H1 (cell line): ENCODE results near the gene MOB3B. TPM values are rescaled to one million over a fixed set of nuclear protein-coding genes. Genes with fewer than 3 reads are reported as not detected.

Experiments used
- CTCF ChIA-PET: fragments of 300-600 bp; sonication (Branson Sonifier 250); formaldehyde crosslinking; loops from one replicate; lab custom pipeline; 2021; ENCODE audit not compliant: partially characterized antibody; lab: Charles Lee
- POLR2A ChIA-PET: fragments of 300-600 bp; sonication (Branson Sonifier 250); formaldehyde crosslinking; loops from one replicate; lab custom pipeline; 2021; ENCODE audit warnings: inconsistent platforms; ENCODE audit not compliant: partially characterized antibody; lab: Charles Lee
- DNase-seq, 2 experiments: peaks; one replicate each; pipeline versions ENCODE4 v3.0.0 to v3.0.0-alpha.2; 2010 to 2022; ENCODE audit warnings: low spot score in 2 of 2, low read depth in 1 of 2, mixed read lengths in 1 of 2
- FAIRE-seq: peaks from 2 replicates; lab custom pipeline; 2011; peaks lifted over from hg19 to GRCh38; lab: Jason Lieb, UNC
- H2AFZ ChIP-seq: 2 replicates; pipeline ENCODE4 v1.8.1; 2012; ENCODE audit warnings: low read length, inconsistent platforms
- H2AK5ac ChIP-seq: 2 replicates; pipeline ENCODE4 v1.6.1; 2013; ENCODE audit warnings: low read depth, low read length
- H2BK120ac ChIP-seq: replicated peaks from 2 replicates; pipeline ENCODE3; 2013; ENCODE audit warnings: low read depth, low read length, inconsistent platforms
- H2BK12ac ChIP-seq: 2 replicates; pipeline ENCODE4 v1.6.1; 2013; ENCODE audit warnings: low read depth, low read length
- H2BK15ac ChIP-seq: 2 replicates; pipeline ENCODE4 v1.6.1; 2013; ENCODE audit warnings: low read length
- H2BK20ac ChIP-seq: 2 replicates; pipeline ENCODE4 v1.6.1; 2013; ENCODE audit warnings: low read length
- H2BK5ac ChIP-seq: 2 replicates; pipeline ENCODE4 v1.6.1; 2013; ENCODE audit warnings: low read depth, low read length
- H3K14ac ChIP-seq: 2 replicates; pipeline ENCODE4 v1.6.1; 2013; ENCODE audit warnings: inconsistent platforms; ENCODE audit not compliant: insufficient read length
- H3K18ac ChIP-seq: 2 replicates; pipeline ENCODE4 v1.6.1; 2013; ENCODE audit warnings: low read length; ENCODE audit errors: extremely low read depth
- H3K23ac ChIP-seq: 2 replicates; pipeline ENCODE4 v1.6.1; 2013; ENCODE audit warnings: inconsistent platforms; ENCODE audit not compliant: insufficient read length
- H3K23me2 ChIP-seq: 2 replicates; pipeline ENCODE4 v1.6.1; 2013; ENCODE audit warnings: low read depth, low read length
- H3K27ac ChIP-seq: 2 replicates; pipeline ENCODE4 v1.6.1; 2011; ENCODE audit warnings: low read depth, low read length, inconsistent platforms
- H3K27me3 ChIP-seq, 4 experiments: replicated peaks in 1 of 4; 1 replicate in 1 of 4; 2 replicates in 3 of 4; pipeline versions ENCODE4 v1.6.1 to v1.8.1; 2011 to 2013; ENCODE audit warnings: low read length in 3 of 4, mild to moderate bottlenecking in 3 of 4, inconsistent platforms in 2 of 4, mixed read lengths in 2 of 4, moderate library complexity in 1 of 4; ENCODE audit not compliant: control insufficient read depth in 3 of 4, insufficient read depth in 3 of 4; ENCODE audit errors: extremely low read depth in 1 of 4
- H3K36me3 ChIP-seq, 4 experiments: 2 replicates each; pipeline versions ENCODE4 v1.6.1 to v1.8.1; 2011 to 2013; ENCODE audit warnings: mild to moderate bottlenecking in 4 of 4, low read length in 3 of 4, moderate library complexity in 2 of 4, control low read depth in 1 of 4, inconsistent platforms in 1 of 4; ENCODE audit not compliant: insufficient read depth in 4 of 4, control insufficient read depth in 2 of 4
- H3K4ac ChIP-seq: replicated peaks from 2 replicates; pipeline ENCODE3; 2013; ENCODE audit warnings: low read length, low read depth, mixed read lengths, inconsistent platforms; ENCODE audit not compliant: insufficient read length
- H3K4me1 ChIP-seq, 4 experiments: replicated peaks in 1 of 4; 1 replicate in 1 of 4; 2 replicates in 3 of 4; pipeline versions ENCODE4 v1.6.1 to v1.8.1; 2011 to 2013; ENCODE audit warnings: low read length in 3 of 4, inconsistent platforms in 2 of 4, mixed read lengths in 1 of 4; ENCODE audit not compliant: insufficient read depth in 4 of 4, control insufficient read depth in 3 of 4
- H3K4me2 ChIP-seq, 2 experiments: 2 replicates each; pipeline versions ENCODE4 v1.6.1 to v1.8.1; 2011 to 2013; ENCODE audit warnings: low read depth in 2 of 2, low read length in 2 of 2, control low read depth in 1 of 2, inconsistent platforms in 1 of 2, mild to moderate bottlenecking in 1 of 2; ENCODE audit not compliant: insufficient read depth in 1 of 2
- H3K4me3 ChIP-seq, 4 experiments: fragments of 200-600, 300-600 bp in 1 of 4; sonication (generic), shearing (Covaris generic), sonication (Bioruptor Twin) in 1 of 4; 2 replicates each; pipeline versions ENCODE4 v1.5.1 to v1.8.1; 2011 to 2016; ENCODE audit warnings: low read length in 4 of 4, low read depth in 3 of 4, control low read depth in 2 of 4, inconsistent platforms in 2 of 4, mild to moderate bottlenecking in 2 of 4, mixed read lengths in 1 of 4, moderate library complexity in 1 of 4; ENCODE audit not compliant: insufficient read depth in 2 of 4; ENCODE audit errors: extremely low read depth in 1 of 4
- H3K56ac ChIP-seq: replicated peaks from 2 replicates; pipeline ENCODE3; 2013; ENCODE audit warnings: low read depth, mild to moderate bottlenecking, mixed read lengths, low read length, inconsistent platforms; ENCODE audit not compliant: insufficient read length
- H3K79me1 ChIP-seq: 2 replicates; pipeline ENCODE4 v1.6.1; 2013; ENCODE audit warnings: low read depth, low read length, control low read depth
- H3K79me2 ChIP-seq, 2 experiments: 2 replicates each; pipeline versions ENCODE4 v1.6.1 to v1.8.1; 2012 to 2013; ENCODE audit warnings: low read length in 2 of 2, mild to moderate bottlenecking in 2 of 2, inconsistent platforms in 1 of 2; ENCODE audit not compliant: insufficient read depth in 2 of 2, control insufficient read depth in 1 of 2
- H3K9ac ChIP-seq, 4 experiments: replicated peaks in 1 of 4; 1 replicate in 1 of 4; 2 replicates in 3 of 4; pipeline versions ENCODE4 v1.6.1 to v1.8.1; 2011 to 2013; ENCODE audit warnings: low read depth in 3 of 4, low read length in 3 of 4, control low read depth in 2 of 4, mild to moderate bottlenecking in 2 of 4, moderate library complexity in 2 of 4, inconsistent platforms in 1 of 4; ENCODE audit errors: extremely low read depth in 1 of 4
- H3K9me3 ChIP-seq, 2 experiments: 2 replicates each; pipeline versions ENCODE4 v1.6.1 to v1.8.1; 2012 to 2013; ENCODE audit warnings: mild to moderate bottlenecking in 2 of 2, moderate library complexity in 2 of 2, control low read depth in 1 of 2, inconsistent platforms in 1 of 2, low read depth in 1 of 2, low read length in 1 of 2, mixed read lengths in 1 of 2; ENCODE audit not compliant: insufficient read depth in 2 of 2
- H4K20me1 ChIP-seq, 2 experiments: replicated peaks in 1 of 2; 2 replicates each; pipeline versions ENCODE3 to v1.8.1; 2011 to 2013; ENCODE audit warnings: inconsistent platforms in 2 of 2, low read length in 2 of 2, mild to moderate bottlenecking in 1 of 2; ENCODE audit not compliant: insufficient read depth in 2 of 2, control insufficient read depth in 1 of 2
- H4K5ac ChIP-seq: 2 replicates; pipeline ENCODE4 v1.6.1; 2013; ENCODE audit warnings: low read length, low read depth, mixed read lengths, inconsistent platforms; ENCODE audit not compliant: insufficient read length
- H4K8ac ChIP-seq: 2 replicates; pipeline ENCODE4 v1.8.0; 2013; ENCODE audit warnings: mild to moderate bottlenecking, moderate library complexity, low read length, inconsistent platforms; ENCODE audit not compliant: insufficient read depth; ENCODE audit errors: extremely low read depth
- H4K91ac ChIP-seq: replicated peaks from 2 replicates; pipeline ENCODE3; 2013; ENCODE audit warnings: low read length, mixed read lengths, inconsistent platforms; ENCODE audit not compliant: insufficient read length
- CBX5 ChIP-seq: fragments of 300-800, 300-1000 bp; sonication (generic); IDR thresholded peaks from 2 replicates; pipeline ENCODE4 v1.7.1; 2016; ENCODE audit warnings: antibody characterized with exemption, low read length, low read depth
- EGR1 ChIP-seq: IDR thresholded peaks from 2 replicates; pipeline ENCODE4 v1.6.1; 2011; ENCODE audit warnings: low read depth, low read length, borderline replicate concordance
- NANOG ChIP-seq: IDR thresholded peaks from 2 replicates; pipeline ENCODE4 v1.6.1; 2011; ENCODE audit warnings: low read length, low read depth, mild to moderate bottlenecking, inconsistent platforms; ENCODE audit not compliant: insufficient read depth, poor library complexity, severe bottlenecking
- POU5F1 ChIP-seq: IDR thresholded peaks from 2 replicates; pipeline ENCODE4 v1.6.1; 2011; ENCODE audit warnings: low read depth, mild to moderate bottlenecking, low read length, moderate library complexity
- RNF2 ChIP-seq: fragments of 200-900, 300-1000 bp; sonication (generic); IDR thresholded peaks from 2 replicates; pipeline ENCODE4 v1.7.1; 2016; ENCODE audit warnings: borderline replicate concordance, low read depth, mild to moderate bottlenecking, antibody characterized with exemption, low read length; ENCODE audit not compliant: poor library complexity, severe bottlenecking; ENCODE audit errors: missing control alignments
- SP4 ChIP-seq: IDR thresholded peaks from 2 replicates; pipeline ENCODE4 v1.6.1; 2012; ENCODE audit warnings: low read length, inconsistent platforms
- TBP ChIP-seq: IDR thresholded peaks from 2 replicates; pipeline ENCODE4 v1.6.1; 2011; ENCODE audit warnings: low read depth, low read length, improper control_type of control experiment
- WGBS, 2 experiments: shearing (Covaris generic) in 1 of 2; methylation state at CpG; one replicate each; pipeline versions ENCODE4 v1.1.6 to v1.1.7; 2013 to 2015; ENCODE audit warnings: low lambda C conversion rate in 2 of 2, mixed read lengths in 2 of 2, inconsistent platforms in 1 of 2, low coverage in 1 of 2, missing lambda C conversion rate in 1 of 2; ENCODE audit not compliant: insufficient replicate concordance in 2 of 2, insufficient coverage in 1 of 2, insufficient read length in 1 of 2; ENCODE audit errors: extremely low coverage in 1 of 2, missing lambda C conversion rate in 1 of 2; 5-methylcytosine and 5-hydroxymethylcytosine counted together
- polyA plus RNA-seq, 7 experiments: library from polyadenylated mRNA; depleted of rRNA in 3 of 7; stranded (reverse) in 5 of 7; unstranded in 2 of 7; fragments of >200 nt in 5 of 7; fragments of 200-250 nt in 2 of 7; gene quantifications; 1 replicate in 5 of 7; 2 replicates in 1 of 7; 4 replicates in 1 of 7; pipeline versions ENCODE4 v1.2.1 to v1.2.3, GENCODE V29; 2011 to 2013; ENCODE audit warnings: missing spikeins in 2 of 7, mixed read lengths in 2 of 7
- total RNA-seq: library from RNA; stranded (reverse); fragmentation: NEBNext Ultra II Directional; extraction: Animal tissue kit (Norgen Biotek cat#: 25700); gene quantifications from 2 replicates; pipeline ENCODE4 v1.2.1, GENCODE V29; 2021
- TF ChIP-seq, protein P1 (sequence below), 3 experiments: IDR thresholded peaks; 1 replicate in 2 of 3; 2 replicates in 1 of 3; pipeline versions ENCODE4 v1.5.1 to v1.6.1; 2011; ENCODE audit warnings: low read length in 3 of 3, mild to moderate bottlenecking in 3 of 3, inconsistent platforms in 2 of 3, low read depth in 1 of 3, moderate library complexity in 1 of 3; ENCODE audit not compliant: insufficient read depth in 1 of 3; ENCODE audit errors: control extremely low read depth in 1 of 3
- TF ChIP-seq, protein P2 (sequence below): IDR thresholded peaks from 2 replicates; pipeline ENCODE4 v1.6.1; 2011; ENCODE audit warnings: low read length, improper control_type of control experiment

MOB3B gene
- total and polyA plus RNA-seq, 2 of the 8 experiments (the other 6 are each of a cell fraction or from before 2014, with no cell fraction given), result 12.7 to 16.1 TPM

GRCh38 chr9:27483576-27483975, 46.0 kb downstream of the MOB3B start:
- no peak for FAIRE-seq
- H2BK5ac ChIP-seq, result no peak overlapping the region
- TF ChIP-seq EGR1, result no peak
- TF ChIP-seq SP4, result no peak
- TF ChIP-seq, protein P1, sequence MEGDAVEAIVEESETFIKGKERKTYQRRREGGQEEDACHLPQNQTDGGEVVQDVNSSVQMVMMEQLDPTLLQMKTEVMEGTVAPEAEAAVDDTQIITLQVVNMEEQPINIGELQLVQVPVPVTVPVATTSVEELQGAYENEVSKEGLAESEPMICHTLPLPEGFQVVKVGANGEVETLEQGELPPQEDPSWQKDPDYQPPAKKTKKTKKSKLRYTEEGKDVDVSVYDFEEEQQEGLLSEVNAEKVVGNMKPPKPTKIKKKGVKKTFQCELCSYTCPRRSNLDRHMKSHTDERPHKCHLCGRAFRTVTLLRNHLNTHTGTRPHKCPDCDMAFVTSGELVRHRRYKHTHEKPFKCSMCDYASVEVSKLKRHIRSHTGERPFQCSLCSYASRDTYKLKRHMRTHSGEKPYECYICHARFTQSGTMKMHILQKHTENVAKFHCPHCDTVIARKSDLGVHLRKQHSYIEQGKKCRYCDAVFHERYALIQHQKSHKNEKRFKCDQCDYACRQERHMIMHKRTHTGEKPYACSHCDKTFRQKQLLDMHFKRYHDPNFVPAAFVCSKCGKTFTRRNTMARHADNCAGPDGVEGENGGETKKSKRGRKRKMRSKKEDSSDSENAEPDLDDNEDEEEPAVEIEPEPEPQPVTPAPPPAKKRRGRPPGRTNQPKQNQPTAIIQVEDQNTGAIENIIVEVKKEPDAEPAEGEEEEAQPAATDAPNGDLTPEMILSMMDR (IDR thresholded peaks at IDR 0.05; ENCODE audit: control extremely low read depth in 1 of 3, insufficient read depth in 1 of 3, low read depth in 1 of 3, low read length in 3 of 3), result no peak
- no peak for TF ChIP-seq POU5F1
- no peak for TF ChIP-seq NANOG
- TF ChIP-seq CBX5, result no peak
- TF ChIP-seq RNF2, result no peak
- TF ChIP-seq, protein P2, sequence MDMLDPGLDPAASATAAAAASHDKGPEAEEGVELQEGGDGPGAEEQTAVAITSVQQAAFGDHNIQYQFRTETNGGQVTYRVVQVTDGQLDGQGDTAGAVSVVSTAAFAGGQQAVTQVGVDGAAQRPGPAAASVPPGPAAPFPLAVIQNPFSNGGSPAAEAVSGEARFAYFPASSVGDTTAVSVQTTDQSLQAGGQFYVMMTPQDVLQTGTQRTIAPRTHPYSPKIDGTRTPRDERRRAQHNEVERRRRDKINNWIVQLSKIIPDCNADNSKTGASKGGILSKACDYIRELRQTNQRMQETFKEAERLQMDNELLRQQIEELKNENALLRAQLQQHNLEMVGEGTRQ, result no peak
- no peak for TF ChIP-seq TBP

More at GRCh38 chr9:27483576-27483975, 46.0 kb downstream of the MOB3B start:
- CTCF ChIA-PET, result interaction anchor here (1.1 to 1.6 kb wide), 3 partner anchors 46 to 89 kb away, joined by 3 to 4 read pairs (median 3); partner anchors contain the start of gene MOB3B
- Histone ChIP-seq H3K79me2 (no peaks in the 10 kb centered on the region; a peak in 1 of 4 replicates), H2AFZ (no peak overlapping the region), H3K9ac (no peak overlapping the region), H3K18ac (no peak overlapping the region), H3K23me2 (no peaks in the 10 kb centered on the region), H4K20me1 (no peaks in the 10 kb centered on the region), H3K27ac (no peak overlapping the region), H4K5ac (no peak overlapping the region), H3K4me2 (no peak overlapping the region), H2BK120ac (no peak overlapping the region), H3K4ac (no peak overlapping the region), H2BK12ac (no peak overlapping the region), H3K79me1 (peaks cover under 1% of the 10 kb centered on the region; the same call in 1 of the 2 replicates), H3K36me3 (peaks cover 0 to 3% (median 0%) of the 10 kb centered on the region in 4 experiments; a peak in 2 of 8 replicates), H3K56ac (no peak overlapping the region), H3K9me3 (peaks cover 5 to 8% of the 10 kb centered on the region in 2 experiments), H3K23ac (no peak overlapping the region), H3K27me3 (no peaks in the 10 kb centered on the region), H2AK5ac (no peak overlapping the region), H3K4me3 (no peak overlapping the region), H4K91ac (no peak overlapping the region), H3K4me1 (peaks cover 7 to 11% (median 9%) of the 10 kb centered on the region in 4 experiments; a peak in 6 of 7 replicates), H4K8ac (no peak overlapping the region), H3K14ac (no peak overlapping the region), H2BK20ac (no peak overlapping the region), H2BK15ac (no peak overlapping the region)
- POLR2A ChIA-PET, result interaction anchor here (1.2 kb wide), 1 partner anchor 15 kb away, joined by 5 read pairs; no protein-coding TSS in a partner anchor
- DNase-seq, result no peak
- 93% methylated on average over 6 of the region's 6 CpGs; no CpG with 5 or more reads in 1 of the 2 experiments for WGBS, 2 experiments
